Activated CD8-positive, alpha-beta memory T cell treated with anti-CD3 and anti-CD28 coated beads for 48 hours (primary cell): ENCODE data around the gene ZNF41.
"Not testable (repeated sequence)": the region's sequence is repeated elsewhere in the genome, so short reads cannot be mapped to it uniquely, and the experiment has no call there.

Experiments used
- DNase-seq, 3 experiments: peaks; one replicate each; pipeline ENCODE4 v3.0.0-alpha.2; 2020; ENCODE audit warnings: low read depth in 2 of 3, low spot score in 2 of 3

Gene ZNF41

DNA sequence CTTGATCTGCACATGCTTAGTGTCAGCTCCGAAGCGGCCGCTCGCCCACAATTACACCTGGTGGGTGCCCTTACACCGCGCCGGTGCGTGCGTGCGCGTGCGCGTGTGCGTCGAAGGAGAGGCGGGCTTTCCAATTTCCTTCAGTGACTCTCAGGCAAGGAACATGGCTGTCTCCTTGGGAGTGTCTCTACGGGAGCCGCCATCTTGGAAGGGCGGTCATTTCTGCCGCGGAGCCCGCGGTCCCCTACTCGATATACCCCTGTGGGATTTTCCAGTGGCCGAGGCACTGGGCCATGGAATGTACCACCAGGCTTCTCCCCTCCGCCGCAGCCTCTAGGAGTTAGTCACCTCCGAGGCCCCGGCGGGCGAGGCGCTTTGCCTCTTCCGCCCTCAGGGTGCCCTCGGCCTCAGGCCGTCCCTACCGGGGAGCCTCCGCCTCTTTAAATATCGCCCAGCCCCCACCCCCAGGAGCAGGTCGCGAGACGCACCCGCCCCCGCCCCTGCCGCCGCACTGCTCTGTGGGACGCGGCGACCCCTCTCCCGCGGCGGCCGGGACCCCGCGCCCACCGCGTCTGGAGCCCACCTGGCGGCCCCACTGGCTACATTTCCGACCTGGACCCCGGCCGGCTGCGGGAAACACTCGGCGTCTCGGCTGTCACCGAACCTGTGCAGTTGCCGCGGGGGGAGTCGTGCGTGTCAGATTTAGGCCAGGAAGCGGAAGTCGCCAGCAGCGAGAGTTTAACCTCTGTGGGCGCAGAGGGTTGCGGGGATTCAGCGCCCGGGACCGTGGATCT is at the start of gene ZNF41:
ZNF41 (minus strand) TSS at position 711 of the 794 bp plus-strand sequence. CDS start 15,741 bp downstream, outside the sequence.
- DNase-seq = peak; percentile 20 to 42 (median 36)

DNA sequence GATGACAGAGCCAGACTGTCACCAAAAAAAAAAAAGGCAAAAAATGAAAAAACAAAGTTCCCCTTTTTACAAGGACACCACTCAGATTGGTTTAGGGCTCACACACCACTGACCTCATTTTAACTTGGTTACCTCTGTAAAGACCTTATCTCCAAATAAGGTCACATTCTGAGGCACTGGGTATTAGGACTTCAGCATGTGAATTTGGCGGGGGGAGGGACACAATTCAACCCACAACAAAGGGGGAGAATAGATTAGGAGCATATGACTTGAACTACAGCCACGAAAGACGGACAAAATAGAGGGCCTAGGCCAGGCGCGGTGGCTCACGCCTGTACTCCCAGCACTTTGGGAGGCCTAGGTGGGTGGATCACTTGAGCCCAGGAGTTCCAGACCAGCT is 47.0 kb upstream of the ZNF41 start:
- no peak for DNase-seq

DNA sequence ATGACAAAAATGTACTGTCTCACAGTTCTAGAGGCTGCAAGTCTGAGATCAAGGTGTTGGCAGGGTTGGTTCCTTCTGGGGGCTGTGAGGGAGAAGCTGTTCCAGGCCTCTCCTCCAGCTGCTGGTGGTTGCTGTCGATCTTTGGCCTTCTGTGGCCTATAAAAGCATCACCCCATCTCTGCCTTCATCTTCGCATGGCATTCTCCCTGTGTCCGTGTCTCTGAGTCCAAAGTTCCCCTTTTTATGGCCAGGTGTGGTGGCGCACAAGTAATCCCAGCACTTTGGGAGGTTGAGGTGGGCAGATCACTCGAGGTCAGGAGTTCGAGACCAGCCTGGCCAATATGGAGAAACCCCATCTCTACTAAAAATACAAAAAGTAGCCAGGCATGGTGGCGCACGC is 46.5 kb upstream of the ZNF41 start:
- no peak for DNase-seq

DNA sequence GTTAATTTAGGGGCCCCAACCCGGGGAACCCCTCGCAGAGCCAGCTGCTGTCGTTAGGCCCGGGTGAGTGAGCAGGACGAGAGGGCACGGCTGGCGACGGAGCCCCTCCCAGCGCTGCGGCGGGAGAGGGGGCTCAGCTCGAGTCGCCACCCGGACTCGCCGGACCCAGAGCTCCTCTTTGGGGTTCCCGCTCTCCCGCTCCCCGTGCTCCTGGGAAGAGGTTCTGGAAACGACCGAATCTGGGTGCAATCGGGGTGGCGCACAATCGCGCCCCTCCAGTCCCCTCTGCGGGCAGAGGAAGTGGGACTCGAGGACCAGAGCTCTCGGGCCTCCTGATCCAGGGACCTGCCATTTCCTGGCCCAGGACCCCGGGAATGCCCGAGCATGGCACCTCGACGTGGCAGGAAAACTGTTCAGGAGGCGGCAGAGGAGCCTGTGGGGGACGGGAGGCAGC is 40.7 kb upstream of the ZNF41 start:
- no peak for DNase-seq

DNA sequence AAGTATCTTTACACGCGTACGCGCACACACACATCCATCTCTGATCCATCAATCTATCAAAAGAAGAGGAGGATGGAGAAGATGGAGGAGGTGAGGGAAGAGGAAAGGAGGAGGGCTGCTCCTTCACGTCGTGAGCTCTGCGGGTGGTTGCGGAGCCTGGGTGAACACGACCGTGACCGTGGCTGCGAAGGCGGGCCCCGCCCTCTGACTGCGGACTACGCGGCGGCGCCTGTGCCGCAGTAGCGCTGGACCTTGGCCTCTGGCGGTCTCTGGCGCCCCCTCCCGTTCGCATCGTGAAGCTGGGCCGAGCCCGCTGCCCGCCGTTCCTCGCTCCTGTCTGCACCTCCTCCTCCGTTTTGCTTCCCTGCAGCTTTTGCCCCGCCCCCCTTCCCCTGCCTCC is 40.3 kb upstream of the ZNF41 start:
- peak; percentile 52 to 66 (median 66) for DNase-seq

DNA sequence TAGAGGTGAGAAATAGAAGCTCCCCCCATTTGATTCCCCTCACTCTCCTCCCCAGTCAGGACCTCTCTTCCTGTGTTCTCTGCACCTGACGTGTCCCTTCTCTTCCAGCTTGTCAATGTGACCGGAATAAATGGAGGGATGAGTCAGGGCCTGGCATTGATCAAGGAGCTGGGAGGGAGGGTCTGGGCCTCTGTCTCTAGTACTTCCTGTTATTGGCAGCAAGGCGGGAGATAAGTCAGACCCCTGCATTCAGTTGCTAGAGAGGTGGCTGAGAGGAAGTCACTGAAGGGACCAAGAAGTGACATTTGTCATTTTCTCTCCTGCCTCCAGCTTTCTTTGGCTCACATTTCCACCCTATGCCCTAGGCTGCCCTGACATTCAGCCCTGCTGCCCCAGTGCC is 35.1 kb upstream of the ZNF41 start:
- no peak for DNase-seq

DNA sequence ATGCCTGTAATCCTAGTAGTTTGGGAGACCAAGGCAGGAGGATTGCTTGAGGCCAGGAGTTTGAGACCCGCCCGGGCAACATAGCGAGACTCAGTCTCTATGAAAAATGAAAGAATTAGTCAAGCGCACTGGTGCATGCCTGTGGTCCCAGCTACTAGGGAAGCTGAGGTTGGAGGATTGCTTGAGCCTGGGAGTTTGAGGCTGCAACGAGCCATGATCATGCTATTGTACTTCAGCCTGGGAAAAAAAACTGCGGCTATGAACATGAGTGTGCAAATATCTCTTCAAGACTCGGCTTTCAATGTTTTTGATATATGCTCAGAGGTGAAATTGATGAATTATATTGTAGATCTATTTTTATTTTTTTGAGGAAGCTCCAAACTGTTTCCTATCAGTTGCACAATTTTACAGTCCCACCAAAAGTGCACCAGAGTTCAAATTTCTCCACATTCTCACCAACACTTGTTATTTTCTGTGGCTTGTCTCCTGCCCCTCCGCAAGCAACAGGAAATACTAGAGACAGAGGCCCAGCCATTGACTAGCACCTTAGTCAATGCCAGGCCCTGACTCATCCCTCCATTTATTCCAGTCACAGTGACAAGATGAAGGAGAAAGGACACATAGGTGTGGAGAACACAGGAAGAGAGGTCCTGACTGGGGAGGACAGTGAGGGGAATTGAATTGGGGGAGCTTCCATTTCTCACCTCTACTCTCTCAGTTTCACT is 33.1 kb upstream of the ZNF41 start:
- no peak for DNase-seq

DNA sequence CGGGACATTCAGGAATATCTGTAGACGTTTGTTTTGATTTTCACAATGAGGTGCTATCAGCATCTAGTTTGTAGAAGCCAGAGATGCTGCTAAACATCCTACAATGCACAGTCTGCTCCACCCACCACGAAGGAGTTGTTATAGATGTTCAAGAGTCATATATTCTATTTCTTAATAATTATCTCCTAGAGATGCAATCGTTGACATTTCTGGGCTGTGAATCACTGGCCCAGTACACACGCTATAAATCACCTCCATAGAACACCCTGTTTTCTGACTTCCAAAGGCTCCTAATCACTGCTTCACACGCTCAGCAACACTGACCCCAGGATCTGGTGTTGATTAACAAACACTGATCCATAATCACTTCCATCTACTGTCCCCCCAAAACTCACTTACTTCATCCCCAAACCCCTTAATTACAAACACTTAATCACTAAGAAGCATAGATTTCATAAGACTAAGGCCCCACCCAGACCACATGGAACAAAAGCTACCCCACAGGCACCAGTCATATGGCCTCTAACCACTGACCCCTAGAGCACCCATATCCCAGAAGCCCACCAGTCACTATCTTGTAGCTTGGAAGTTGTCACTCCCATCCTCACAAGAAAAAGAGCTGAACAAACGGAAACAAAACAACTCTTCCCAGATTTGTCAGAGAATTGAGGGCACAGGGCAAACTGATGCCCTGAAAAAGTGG is 31.7 kb upstream of the ZNF41 start:
- DNase-seq = no peak

DNA sequence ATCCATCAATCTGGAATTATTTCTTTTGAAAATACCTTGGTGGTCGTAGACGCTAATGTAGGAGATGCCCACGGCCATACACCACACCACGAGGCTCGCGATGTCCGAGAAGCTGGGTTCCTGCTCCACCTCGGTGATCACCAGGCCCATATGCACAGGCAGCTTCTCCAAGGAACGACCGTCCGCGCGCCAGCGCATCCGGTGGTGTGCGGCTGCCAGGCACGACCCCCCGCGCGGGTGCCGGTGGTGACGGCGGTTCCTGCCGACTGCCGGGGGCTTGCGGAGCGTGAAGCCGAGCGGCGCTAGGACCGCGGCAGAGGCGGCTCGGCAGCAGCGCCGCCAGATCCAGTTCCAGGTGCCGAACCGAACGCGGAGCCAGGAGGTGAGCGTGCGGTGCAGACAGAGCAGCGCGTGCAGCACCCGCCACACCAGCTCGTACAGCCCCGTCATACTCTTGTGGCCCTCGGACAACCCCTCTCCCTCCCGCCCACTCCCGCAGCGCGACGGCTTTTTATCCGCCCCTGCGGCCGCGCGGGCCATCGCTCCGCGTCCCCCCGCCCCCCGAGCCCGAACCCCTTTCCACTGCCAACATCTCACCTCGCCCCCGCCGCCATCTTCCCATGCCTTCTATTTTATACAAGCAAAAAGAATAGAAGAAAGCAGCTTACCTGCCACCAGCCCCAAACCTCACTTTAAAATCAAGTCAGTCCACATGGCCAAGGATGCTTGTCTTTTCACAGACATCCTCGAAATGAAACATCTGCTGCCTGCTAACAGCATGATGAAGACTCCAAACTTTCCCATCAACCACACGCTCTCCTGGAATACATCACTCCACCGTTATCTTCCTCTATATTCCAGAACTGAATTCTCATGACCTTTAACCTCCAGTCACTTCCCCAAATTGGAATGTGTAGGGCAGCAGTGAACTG is 30.3 kb upstream of the ZNF41 start:
- DNase-seq = peak in 1 of 3 experiments; percentile 0

DNA sequence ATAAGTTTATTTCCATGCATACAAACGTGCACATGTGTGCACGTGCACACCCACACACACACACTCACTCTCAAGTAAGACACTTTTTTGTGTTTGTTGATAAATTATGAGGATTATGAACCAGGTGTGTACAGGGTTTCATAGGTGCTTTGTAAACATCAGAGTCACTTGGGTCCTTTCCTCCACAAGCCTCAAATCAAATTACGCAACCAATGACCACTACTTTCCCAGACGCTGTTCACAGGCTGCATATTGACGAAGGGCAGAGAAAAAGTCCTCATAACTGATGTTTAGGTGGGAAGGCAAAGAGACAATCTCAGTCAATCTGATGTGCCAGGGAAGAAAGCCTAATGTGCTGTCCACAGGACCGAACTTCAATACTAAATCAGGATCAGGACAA is 29.4 kb upstream of the ZNF41 start:
- DNase-seq = not testable (repeated sequence)

DNA sequence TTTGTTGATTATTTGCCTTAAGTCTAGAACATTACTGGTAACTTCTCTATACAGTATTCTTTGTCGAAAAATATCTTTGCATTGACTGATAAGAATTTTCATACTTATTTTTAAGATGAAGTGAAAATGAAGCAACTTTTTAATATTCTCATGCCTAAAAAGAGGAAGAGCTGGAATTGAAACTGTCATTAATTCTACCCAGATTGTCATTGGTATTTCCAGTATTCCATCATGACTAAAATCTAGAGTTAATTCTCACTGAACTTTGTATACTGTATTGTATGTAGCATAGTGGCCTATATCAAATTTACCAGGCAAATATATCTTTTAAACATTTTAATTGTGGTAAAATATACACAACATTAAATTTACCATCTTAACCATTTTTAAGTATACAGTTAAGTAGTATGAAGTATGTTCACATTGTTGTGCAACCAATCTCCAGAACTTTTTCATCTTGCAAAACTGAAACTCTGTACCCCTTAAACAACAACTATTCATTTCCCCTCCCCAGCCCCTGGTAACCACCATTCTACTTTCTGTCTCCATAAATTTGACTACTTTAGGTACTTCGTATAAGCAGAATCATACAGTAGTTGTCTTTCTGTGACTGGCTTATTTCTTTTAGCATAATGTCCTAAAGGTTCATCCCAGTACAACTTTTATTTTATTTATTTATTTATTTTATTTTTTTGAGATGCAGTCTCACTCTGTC is 24.3 kb upstream of the ZNF41 start:
- DNase-seq = no peak

DNA sequence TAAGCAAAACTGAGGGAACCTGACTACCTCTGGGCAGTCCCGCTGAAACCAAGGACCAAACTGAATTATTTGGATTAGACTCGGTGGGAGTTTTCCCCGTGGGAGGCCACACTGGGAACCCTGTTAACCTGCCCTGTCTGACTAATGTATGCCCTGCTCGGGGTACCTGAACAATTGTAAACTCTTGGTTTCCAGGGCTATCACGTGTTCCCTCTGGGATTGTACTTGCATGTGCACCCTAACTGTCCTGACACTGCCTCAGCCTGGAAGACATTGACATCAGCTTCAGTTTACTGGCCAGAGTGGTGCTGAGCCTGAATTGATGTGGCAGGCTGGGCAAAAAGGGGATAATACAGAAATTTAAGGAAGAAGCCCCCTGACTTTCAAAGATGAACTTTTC is 20.1 kb upstream of the ZNF41 start:
- no peak for DNase-seq

DNA sequence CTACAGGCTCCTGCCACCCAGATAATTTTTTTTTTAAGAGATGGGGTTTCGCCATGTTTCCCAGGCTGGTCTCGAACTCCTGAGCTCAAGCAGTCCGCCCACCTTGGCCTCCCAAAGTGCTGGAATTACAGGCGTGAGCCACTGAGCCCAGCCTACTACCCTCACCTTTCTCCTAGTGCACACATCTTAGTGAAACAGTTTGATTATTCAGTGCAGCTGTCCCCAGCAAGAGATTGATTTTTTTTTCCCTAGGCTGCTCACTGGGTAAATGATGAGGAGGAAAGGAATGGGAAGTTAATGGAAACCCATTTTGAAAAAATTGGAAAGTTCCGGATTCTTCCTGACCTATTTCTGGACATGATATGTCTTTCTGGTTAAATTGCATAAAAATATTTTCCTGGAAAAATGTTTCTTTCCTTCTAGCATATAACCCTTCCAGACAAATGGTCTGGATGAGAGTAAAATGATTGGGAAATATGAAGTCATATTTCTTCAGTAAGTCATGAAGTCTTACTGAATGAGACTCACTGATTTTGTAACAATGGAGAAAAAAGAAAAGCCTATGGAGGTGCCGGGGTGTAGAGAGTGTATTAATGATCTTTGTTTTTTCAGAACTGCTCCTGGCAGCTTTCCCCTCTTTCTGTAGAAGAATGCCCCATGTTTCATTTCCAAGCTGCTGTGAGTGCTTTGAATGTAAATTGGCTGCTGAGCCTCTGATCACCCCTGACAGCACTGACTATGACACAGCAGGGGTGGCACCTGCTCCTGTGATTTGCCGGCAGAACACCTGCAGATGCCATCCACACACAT is 19.5 kb upstream of the ZNF41 start:
- no peak for DNase-seq

DNA sequence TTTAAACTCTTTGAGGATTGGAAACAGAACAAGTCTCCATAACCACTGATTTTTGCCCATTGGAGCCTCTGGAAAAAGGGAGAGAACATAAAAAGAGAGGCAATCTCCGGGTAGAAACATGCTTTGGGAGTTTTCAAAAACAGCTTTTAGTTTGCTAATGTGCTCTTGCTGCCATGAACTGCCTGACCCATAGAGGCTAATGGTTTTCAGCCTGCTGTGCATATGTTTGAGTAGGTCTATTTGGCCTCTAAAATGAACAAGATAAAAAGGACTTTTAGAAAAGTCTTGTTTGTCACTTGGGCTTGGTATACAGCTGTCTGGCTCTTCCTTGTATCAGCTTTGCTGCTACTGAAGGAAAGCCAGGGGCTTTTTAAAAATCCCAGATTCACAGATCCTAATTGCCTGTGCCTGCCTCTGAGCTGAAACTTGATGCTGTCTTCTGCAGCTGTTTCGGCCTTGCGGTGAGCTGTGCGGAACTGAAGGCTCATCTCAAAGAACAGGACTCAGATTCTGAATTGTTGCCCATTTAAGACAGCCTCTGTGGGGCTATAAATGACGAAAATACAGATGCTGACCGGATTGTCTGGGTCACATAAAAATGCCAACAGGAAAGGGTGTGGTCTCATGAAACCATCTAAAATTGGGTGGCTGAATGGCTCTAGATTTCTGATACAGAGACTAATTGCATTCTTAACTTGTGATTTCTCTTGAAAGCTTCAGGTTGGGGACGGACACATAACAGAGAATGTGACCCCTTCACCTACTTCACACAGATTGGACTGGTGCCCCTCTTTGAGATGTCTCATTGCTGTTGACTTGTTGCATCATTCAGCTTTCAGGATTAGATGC is 18.4 kb upstream of the ZNF41 start:
- DNase-seq = no peak

DNA sequence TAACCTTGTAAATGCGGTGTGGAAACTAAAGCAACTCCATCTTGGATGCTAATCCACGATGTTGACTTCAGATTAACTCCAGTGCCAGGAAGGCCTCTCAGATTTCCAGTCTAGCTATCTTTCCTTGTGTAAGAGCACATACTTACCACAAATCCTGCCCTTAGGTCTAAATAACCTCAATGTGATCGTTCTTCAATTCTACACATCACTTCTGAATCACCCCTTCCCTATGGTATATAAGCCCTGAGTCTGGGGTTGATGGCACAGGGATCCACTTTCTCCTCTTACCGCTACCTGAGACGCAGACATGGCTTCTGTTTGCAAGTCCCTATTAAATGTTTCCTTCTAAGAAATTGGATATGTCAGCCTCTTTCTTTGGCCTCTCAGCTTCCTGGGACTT is 17.5 kb upstream of the ZNF41 start:
- DNase-seq = no peak

DNA sequence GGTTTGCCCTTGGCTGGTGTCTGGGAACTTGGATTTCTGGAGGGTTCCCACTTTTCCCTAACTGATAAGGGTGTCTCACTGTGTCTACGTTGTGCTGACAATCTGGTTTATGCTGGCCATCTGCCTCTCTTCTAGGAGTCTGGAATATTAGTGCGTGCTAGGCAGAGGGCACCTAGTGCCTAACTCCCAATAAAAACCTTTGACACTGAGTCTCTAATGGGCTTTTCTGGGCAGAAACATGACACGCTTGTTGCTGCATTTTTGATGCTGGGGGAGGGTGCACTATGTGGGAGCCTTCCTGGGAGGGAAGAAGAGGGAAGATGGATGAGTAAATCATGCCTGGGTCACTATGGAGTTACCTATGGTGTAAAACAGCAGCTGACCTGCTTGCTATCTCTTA is 16.3 kb upstream of the ZNF41 start:
- DNase-seq = no peak

DNA sequence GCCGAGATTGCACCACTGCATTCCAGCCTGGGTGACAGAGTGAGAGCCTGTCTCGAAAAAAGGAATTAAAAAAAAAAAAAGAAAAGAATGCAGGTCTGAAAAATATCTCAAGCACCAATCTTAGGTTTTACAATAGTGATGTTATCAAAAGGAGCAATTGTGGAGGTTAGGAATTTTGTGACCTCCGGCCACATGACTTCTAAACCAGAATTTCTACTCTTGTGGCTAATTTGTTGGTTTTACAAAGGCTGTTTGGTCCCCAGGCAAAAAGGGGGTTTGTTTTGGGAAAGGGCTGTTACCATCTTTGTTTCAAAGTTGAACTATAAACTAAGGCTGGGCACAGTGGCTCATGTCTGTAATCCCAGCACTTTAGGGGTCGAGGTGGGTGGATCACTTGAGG is 15.4 kb upstream of the ZNF41 start:
- no peak for DNase-seq

DNA sequence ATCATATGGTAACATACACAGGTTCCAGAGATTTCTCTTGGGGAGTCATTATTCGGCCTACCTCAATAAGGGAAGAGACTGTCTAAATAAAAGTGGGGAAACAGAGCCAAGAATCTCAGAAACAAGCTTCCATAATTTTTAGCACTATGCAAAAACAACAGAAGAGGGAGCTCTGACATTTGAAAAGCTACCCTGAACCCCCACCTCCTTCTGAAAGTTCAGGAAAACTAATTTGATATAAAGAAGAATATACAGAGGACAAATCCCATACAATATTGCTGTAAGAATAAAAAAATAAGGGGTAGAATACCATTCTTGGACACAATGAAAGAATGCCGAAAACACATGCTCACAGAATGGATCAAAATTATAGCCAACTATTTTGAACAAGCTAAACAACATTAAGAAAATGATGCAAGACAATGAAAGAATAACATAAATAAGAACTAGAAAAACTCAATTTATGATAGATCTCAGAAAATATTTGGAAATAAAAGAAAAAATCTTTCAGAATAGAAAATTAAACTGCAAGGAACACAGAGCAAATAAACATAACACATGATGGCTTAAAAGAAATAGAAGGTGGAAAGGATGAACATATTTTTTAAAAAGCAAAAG is 14.4 kb upstream of the ZNF41 start:
- no peak for DNase-seq
